ENCODE data around the gene PCED1A.

Gene PCED1A

GRCh38 chr20:2826655-2827054 is 13.8 kb downstream of the PCED1A start:
- no peak for DNase-seq (ENCODE audit: low spot score)

DNA sequence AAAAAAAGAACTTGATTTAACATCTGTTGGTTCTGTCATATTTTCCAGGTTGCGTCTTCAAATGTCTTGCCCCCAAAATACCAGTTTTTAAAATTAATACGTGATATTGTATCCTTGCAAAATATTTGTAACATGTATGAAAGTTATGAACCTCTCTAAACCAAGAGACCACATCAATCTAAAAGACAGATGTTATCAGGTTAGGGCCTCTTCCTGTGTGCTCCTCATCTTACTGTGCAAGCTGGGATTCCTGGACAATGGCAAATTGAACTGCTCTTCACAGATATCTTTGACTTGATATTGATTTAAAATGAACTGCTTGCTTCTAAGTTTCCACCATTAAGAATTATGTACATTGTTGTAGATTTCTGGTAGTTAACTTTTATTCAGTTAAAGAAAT is 14.7 kb downstream of the PCED1A start:
- DNase-seq (ENCODE audit: low spot score) = no peak

DNA sequence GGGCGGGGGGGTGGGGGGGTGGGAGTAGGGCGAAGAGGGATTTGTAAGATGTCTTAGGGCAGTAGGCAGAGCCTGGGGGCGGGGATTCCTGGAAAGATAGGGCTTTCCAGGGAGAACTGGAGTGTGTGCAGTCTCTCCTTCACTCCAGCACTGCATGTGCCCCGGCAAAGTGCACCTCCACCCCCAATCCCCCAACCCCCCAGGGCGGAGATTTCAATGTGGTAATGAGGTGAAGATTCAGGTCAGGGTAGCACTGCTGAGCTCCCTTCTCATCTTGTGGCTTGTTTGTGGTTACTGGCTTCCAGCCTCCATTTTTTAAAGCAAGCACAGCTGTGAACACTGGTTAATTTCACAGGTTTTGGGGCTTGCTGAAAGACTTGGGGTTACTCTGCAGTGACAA is 18.4 kb downstream of the PCED1A start:
- DNase-seq (ENCODE audit: low spot score) = no peak

- no peak for DNase-seq (ENCODE audit: low spot score)
Measured at GRCh38 chr20:2820896-2821869, 19.3 kb downstream of the PCED1A start.

DNA sequence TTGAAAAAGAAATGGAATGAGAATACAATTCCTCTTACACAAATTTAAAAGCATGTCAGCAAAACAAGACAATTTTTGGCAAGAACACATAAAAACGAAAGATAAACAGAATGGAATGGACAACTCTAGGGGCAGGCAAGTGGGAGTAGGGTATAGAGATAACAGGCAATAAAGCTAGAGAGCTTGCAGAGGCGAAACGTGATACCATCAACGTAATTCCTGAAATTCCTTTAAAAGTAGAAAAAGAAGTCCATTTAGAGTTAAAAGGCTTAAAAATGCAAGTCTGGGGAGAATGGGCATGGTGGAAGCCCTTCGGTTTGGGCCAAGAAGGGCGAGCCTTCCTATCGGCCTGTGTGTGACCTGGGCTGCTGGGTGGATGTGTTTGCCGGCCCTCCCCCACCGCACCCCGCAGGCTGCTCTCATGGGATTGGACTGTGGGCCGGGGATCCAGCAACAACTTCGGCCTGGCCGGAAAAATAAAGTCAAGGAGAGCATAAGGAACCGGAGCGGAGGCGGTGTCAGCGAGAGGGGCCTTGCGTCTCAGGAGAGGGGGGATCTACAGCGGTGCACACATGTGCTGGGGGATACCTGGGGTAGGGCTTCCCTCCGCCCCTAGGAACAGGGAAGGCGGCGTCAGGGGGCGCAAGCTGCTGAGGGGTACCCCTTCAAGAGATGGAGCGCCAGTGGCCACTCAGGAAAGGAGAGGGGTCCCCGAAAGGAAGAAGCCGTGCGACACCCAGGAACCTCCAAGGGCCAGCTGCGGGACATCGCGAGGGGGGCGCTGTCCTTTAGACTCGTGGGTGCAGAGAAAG is 20.2 kb downstream of the PCED1A start:
- DNase-seq (ENCODE audit: low spot score) = no peak

DNA sequence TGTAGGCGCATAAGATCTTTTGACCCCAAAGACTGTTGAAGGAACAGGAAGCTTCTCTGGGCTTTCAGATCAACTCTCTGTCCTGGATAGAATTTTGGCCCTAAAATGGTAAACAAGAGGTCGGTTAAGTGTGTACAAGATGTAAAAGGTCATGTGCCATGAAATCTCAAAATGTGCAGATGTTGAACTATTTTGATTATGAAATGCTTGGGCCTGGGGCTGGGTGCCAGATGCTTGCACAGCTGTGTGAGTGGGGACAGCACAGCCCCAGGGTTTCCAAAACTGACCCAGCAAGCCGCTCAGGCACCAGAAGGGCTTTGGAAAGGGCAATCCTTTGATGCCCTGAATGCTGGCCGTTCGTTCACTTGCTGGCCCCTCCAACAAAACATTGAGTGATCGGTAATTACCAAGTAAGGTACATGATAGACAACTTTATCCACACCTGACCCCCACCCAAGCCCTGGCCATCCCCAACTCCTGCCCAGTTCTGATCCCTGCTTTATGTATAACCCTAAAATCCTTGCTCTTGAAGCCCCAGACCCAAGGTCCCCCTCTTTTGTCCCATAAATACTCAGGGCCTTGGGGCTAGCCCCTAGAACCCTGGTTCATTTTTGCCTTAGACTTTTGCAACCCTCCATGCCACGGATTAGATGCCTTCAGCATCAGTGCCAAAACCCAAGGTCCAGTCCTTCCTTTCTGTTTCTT is 22.4 kb downstream of the PCED1A start:
- DNase-seq (ENCODE audit: low spot score) = no peak

DNA sequence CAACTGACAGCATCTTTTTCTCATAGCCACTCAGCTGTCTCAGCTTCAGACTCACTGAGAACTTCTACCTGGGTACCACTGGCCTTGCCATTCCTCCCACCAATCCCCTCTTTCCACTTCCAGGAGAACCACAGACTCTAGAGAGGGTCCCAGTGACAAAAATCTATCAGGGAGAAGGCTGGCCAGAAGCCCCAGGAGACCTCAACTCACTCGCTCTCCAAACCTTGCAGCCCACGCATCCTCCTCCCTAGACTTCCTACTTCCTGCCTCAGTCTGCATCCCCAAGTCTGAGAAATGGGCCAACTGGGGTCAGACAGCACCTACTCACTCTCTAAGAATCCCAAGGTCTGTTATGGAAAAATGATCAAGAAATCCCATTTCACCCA is 23.1 kb downstream of the PCED1A start:
- DNase-seq (ENCODE audit: low spot score) = no peak

DNA sequence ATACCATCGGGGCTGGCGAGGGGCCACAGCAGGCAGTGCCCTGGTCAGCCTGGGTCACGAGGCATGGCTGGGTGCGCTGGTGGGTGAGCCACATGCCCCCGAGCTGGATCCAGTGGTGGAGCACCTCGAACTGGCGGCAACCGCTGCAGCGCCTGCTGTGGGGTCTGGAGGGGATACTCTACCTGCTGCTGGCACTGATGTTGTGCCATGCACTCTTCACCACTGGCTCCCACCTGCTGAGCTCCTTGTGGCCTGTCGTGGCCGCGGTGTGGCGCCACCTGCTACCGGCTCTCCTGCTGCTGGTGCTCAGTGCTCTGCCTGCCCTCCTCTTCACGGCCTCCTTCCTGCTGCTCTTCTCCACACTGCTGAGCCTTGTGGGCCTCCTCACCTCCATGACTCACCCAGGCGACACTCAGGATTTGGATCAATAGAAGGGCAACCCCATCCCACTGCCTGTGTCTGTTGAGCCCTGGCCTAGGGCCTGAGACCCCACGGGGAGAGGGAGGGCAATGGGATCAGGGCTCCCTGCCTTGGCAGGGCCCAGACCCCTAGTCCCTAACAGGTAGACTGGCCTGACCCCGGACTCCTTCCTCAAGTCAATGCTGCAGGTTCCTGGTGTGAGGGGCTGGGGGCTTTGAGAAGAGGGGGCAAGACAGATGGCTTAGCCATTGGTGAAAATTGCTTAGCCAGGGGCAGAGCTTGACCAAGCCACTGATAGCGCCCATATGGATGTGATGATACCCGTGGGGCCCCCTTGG is 23.7 kb downstream of the PCED1A start:
- DNase-seq (ENCODE audit: low spot score) = no peak

DNA sequence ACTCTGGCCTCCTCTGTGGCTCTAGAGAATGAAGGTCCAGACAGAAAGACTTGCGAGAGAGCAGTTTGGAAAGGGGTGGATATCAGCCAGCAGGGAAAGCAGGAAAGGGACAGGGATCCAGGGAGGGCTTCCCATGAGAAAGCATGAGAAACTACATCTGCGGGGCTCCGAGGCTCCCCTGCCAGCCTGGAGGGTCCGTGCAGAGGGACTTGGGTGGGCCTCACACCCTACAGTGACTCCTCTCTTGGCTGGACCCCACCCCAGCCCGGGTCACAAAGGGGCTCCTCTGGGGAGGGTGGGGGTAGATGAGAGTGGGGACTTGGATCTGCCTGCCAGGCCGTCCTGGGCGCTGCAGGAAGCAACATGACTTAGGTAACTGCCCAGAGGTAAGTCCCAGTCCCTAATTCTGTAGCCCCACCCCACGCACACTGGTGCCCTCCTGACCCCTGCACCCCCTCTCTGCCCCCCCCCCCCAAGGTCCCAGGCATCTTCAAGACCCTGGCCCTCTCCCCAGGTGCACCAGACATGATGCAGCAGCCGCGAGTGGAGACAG is 24.3 kb downstream of the PCED1A start, which contains the start of gene TMEM239:
Gene TMEM239, plus strand, starts transcription at position 335 of the 553 bp plus-strand sequence. Its CDS starts 191 bp downstream, at position 526.
- DNase-seq (ENCODE audit: low spot score) = no peak

GRCh38 chr20:2815242-2815900 is 25.1 kb downstream of the PCED1A start:
- DNase-seq (ENCODE audit: low spot score) = no peak

- no peak for DNase-seq (ENCODE audit: low spot score)
Measured at GRCh38 chr20:2814587-2815051, 25.8 kb downstream of the PCED1A start, which contains the start of gene C20orf141. Gene C20orf141, plus strand, starts transcription at chr20:2814987. Its CDS starts 198 bp downstream, at chr20:2815185.

- no peak for DNase-seq (ENCODE audit: low spot score)
Measured at GRCh38 chr20:2814076-2814475, 26.4 kb downstream of the PCED1A start.

DNA sequence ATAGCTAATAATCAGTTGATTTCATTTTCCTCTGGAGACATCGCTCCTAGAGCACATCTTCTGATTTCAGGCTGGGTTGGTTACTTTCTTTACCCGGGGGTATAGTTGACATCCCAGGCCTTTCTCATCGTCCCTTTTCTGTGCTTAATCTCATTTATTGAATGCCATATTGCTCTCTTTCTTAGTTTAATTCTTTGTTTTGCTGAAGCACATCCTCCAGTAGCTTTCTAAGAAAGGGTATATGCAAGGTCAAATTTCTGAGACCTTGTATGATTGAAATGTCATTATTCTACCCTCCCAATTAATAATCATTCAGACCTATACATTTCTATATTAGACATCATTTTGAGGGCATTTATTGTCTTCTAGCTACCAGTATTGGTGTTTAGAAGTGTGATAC is 28.3 kb downstream of the PCED1A start:
- DNase-seq (ENCODE audit: low spot score) = no peak

DNA sequence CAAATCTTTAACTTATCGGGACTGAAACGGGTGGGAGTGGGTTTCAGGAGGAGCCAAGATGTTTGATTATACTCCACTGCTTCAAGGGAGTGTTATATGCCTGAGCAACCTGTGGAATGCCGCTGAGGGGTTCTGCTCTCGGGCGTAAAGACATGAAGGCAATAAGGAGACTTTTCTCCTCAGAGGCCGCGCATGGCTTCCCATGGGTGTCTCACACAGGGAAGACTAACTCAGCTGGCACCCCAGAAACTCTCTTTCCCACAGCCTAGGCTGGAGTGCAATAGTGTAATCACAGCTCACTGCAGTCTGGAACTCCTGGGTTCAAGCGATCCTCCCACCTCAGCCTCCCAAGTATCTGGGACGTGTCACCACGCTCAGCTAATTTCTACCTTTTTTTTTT is 30.8 kb downstream of the PCED1A start:
- DNase-seq (ENCODE audit: low spot score) = no peak

DNA sequence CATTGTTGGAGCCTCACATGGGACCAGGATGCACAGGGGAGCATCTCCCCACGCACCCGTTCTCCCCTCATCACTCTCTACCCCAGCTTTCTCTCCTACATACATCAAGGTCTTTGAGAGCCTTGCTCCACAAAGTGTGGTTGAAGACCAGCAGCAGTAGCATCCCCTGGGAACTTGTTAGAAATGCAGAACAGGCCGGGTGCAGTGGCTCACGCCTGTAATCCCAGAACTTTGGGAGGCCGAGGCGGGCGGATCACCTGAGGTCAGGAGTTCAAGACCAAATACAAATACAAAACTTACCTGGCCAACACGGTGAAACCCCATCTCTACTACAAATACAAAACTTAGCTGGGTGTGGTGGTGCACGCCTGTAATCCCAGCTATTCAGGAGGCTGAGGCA is 32.5 kb downstream of the PCED1A start:
- DNase-seq (ENCODE audit: low spot score) = peak; percentile 18

- peak; percentile 33 for DNase-seq (ENCODE audit: low spot score)
Measured at GRCh38 chr20:2807019-2807418, 33.4 kb downstream of the PCED1A start.

GRCh38 chr20:2806351-2806701 is 34.1 kb downstream of the PCED1A start:
- peak; percentile 30 for DNase-seq (ENCODE audit: low spot score)

DNA sequence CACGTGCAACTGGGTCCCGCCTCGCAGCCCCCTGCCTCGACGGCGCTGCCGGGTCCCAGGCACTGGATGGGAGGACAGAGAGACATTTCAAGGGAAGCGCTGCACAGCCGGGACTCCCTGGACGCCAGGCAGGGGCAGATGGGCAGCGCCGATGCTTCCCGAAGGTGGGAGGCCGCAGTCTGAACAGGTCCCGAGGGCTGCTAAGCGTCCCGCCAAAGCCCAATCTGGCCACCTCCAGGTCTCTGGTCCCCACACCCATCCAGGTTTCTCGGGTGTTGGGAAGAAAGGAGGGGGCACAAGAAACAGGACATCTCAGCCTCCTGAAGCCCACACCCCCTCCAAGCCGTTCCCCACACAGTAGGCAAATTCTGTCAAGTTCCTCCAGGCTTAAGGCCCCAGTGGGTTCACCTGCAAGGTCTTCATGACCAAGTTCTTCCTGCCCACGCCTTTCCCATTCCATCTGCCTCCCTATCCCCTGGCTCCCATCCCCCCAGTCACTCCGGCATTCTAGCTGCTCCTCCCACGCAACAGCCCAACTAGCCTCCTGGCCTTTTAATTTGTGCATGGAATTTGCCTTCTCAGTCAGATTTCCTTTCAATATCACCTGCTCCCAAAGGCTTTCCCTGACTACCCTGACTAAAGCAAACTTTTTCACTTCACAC is 34.6 kb downstream of the PCED1A start:
- no peak for DNase-seq (ENCODE audit: low spot score)

DNA sequence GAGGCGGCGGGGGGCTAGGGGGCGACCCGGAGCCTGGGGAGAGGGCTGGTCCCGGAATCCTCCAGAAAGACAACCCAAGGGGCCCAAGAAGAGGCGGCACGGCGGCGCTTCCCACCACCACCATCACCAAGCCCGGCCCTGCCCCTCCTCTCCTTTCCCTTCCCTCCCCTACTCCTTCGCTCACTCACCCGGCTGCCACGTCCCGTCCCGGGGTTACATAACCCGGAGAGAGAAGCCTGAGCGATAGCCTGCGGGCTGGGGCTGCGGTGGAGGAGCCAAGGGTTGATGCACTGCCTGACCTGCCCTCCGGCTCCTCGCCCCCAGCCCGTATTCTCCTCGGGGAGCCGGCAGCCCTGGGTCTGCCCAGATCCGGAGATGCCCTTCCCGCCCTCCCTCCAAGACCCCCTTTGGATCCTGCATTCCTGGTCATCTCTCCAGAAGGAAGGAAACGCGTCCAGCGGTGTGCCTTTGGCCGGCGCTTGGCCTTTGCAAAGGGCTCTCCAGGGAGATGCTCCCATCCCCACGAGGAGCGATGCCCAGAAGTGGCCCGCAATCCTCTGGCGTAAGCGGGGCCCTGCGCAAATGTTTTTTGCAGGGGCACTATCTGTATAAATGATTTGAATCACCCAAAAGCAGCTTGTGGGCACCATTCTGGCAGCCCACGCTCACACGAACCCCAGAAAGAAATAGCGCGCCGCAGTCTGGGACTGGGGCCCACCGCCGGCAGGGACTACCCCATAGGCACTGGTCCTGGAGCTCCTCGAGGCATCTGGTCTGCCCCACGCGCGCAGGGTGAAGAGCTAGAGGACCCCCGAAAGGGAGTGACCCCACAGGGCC is 35.4 kb downstream of the PCED1A start:
- peak; percentile 56 for DNase-seq (ENCODE audit: low spot score)
